SH-SY5Y (cell line): ENCODE data around the gene NAT8L.

ENCODE experiments used
- GATA2 ChIP-seq: IDR thresholded peaks from 2 replicates; pipeline ENCODE4 v1.6.1; 2011; ENCODE audit warnings: mild to moderate bottlenecking, low read depth, low read length
- GATA3 ChIP-seq: IDR thresholded peaks from 2 replicates; pipeline ENCODE4 v1.6.1; 2011; ENCODE audit warnings: low read depth, mild to moderate bottlenecking, low read length, moderate library complexity

Gene NAT8L

GRCh38 chr4:2059046-2059725, at the start of gene NAT8L:
TSS of gene NAT8L (plus strand) at chr4:2059327. CDS start at chr4:2059512, 185 bp downstream.
- TF ChIP-seq GATA3, result no peak
- no peak for TF ChIP-seq GATA2

- TF ChIP-seq GATA3 (no peak), GATA2 (no peak)
These were observed 49.4 kb upstream of the NAT8L start for GRCh38 chr4:2009651-2010233.

- TF ChIP-seq GATA2, result no peak
- no peak for TF ChIP-seq GATA3
These were observed 47.5 kb upstream of the NAT8L start for GRCh38 chr4:2011583-2011982.

- TF ChIP-seq GATA2 (no peak), GATA3 (no peak)
These were observed 44.1 kb upstream of the NAT8L start for GRCh38 chr4:2015008-2015407.

GRCh38 chr4:2024683-2025082, 34.4 kb upstream of the NAT8L start:
- TF ChIP-seq GATA2, result no peak
- no peak for TF ChIP-seq GATA3

- TF ChIP-seq GATA3 (no peak), GATA2 (no peak)
These were observed 33.3 kb upstream of the NAT8L start for GRCh38 chr4:2025817-2026216.

GRCh38 chr4:2036327-2036726, 22.8 kb upstream of the NAT8L start:
- TF ChIP-seq GATA2, result no peak
- TF ChIP-seq GATA3, result no peak

GRCh38 chr4:2036866-2037265, 22.3 kb upstream of the NAT8L start:
- TF ChIP-seq GATA3 (no peak), GATA2 (no peak)

GRCh38 chr4:2040391-2041238, 18.5 kb upstream of the NAT8L start:
- TF ChIP-seq GATA3, result no peak
- no peak for TF ChIP-seq GATA2

- TF ChIP-seq GATA2 (no peak), GATA3 (no peak)
These were observed 17.6 kb upstream of the NAT8L start for GRCh38 chr4:2041239-2042130.

- TF ChIP-seq GATA3, result no peak
- TF ChIP-seq GATA2, result no peak
These were observed 16.8 kb upstream of the NAT8L start for GRCh38 chr4:2042204-2042946.

- TF ChIP-seq GATA3, result no peak
- TF ChIP-seq GATA2, result no peak
These were observed 16.2 kb upstream of the NAT8L start for GRCh38 chr4:2042947-2043395.
